Mesothelial cell of epicardium (in vitro differentiated cells): ENCODE measurements around the gene SCFD2. TPM values are rescaled to one million over a fixed set of nuclear protein-coding genes. Genes with fewer than 3 reads are reported as not detected.

Experiments used
- DNase-seq, 2 experiments: peaks; one replicate each; pipeline ENCODE4 v3.0.0; 2021; ENCODE audit warnings: low spot score in 2 of 2; ENCODE audit not compliant: unreplicated experiment in 2 of 2
- H3K27ac Mint-ChIP-seq: 2 replicates; pipeline ENCODE4 v1.8.0; 2021; ENCODE audit warnings: mixed read lengths
- H3K27me3 Mint-ChIP-seq: 2 replicates; pipeline ENCODE4 v1.8.0; 2021; ENCODE audit warnings: low read depth, mixed read lengths
- H3K36me3 Mint-ChIP-seq: 2 replicates; pipeline ENCODE4 v1.8.0; 2021; ENCODE audit warnings: mixed read lengths
- H3K4me1 Mint-ChIP-seq: 2 replicates; pipeline ENCODE4 v1.8.0; 2021; ENCODE audit warnings: mixed read lengths
- H3K4me3 Mint-ChIP-seq: 2 replicates; pipeline ENCODE4 v1.8.0; 2021; ENCODE audit warnings: mild to moderate bottlenecking, moderate library complexity, mixed read lengths
- H3K9me3 Mint-ChIP-seq: 2 replicates; pipeline ENCODE4 v1.8.0; 2021; ENCODE audit warnings: mixed read lengths
- total RNA-seq: library from RNA; stranded (reverse); gene quantifications from 3 replicates; pipeline ENCODE4 v1.2.1, GENCODE V29; 2021
- TF ChIP-seq, protein P1 (sequence below): fragments of 200-600 bp; sonication (generic); IDR thresholded peaks from one replicate; pipeline ENCODE4 v1.5.0; 2021; ENCODE audit warnings: antibody characterized with exemption; ENCODE audit not compliant: unreplicated experiment

The SCFD2 gene
- total RNA-seq, 1 donor from 2014 or later: 15.6 TPM

DNA sequence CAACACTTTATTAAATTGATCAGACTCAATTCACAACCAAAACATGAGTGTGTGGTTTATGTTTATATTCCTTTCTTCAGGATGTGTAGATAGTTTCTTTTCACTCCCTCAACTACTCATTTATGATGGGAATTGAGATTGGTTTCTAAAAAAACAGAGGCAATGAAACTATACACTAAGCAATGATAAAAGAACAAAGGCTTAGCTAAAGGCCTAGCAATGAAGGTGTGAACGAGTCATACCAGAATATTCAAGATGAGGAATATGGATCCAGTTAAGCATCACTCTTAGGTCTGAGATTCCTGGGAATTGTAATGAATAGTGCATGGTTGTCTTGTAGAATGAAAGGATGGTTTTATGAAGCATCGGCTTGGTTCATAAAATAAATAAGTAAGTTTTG is 521.3 kb downstream of the SCFD2 start:
- TF ChIP-seq, protein P1, sequence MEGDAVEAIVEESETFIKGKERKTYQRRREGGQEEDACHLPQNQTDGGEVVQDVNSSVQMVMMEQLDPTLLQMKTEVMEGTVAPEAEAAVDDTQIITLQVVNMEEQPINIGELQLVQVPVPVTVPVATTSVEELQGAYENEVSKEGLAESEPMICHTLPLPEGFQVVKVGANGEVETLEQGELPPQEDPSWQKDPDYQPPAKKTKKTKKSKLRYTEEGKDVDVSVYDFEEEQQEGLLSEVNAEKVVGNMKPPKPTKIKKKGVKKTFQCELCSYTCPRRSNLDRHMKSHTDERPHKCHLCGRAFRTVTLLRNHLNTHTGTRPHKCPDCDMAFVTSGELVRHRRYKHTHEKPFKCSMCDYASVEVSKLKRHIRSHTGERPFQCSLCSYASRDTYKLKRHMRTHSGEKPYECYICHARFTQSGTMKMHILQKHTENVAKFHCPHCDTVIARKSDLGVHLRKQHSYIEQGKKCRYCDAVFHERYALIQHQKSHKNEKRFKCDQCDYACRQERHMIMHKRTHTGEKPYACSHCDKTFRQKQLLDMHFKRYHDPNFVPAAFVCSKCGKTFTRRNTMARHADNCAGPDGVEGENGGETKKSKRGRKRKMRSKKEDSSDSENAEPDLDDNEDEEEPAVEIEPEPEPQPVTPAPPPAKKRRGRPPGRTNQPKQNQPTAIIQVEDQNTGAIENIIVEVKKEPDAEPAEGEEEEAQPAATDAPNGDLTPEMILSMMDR: no peak
- Mint-ChIP-seq H3K27ac (no peak overlapping the region), H3K36me3 (no peaks in the 10 kb centered on the region), H3K9me3 (no peaks in the 10 kb centered on the region), H3K27me3 (no peaks in the 10 kb centered on the region), H3K4me3 (no peak overlapping the region), H3K4me1 (peaks cover 44% of the 10 kb centered on the region)
- no peak for DNase-seq

- peaks cover 51% of the 10 kb centered on the region for H3K4me1 Mint-ChIP-seq
These were observed 521.9 kb downstream of the SCFD2 start for GRCh38 chr4:52843958-52844357.

GRCh38 chr4:52843351-52843750 is 522.5 kb downstream of the SCFD2 start:
- no peak for DNase-seq
- Mint-ChIP-seq H3K27ac (peak overlapping the region; percentile 47), H3K4me1 (peaks cover 57% of the 10 kb centered on the region), H3K36me3 (no peaks in the 10 kb centered on the region), H3K9me3 (no peaks in the 10 kb centered on the region), H3K27me3 (no peaks in the 10 kb centered on the region), H3K4me3 (no peak overlapping the region)
- TF ChIP-seq, protein P1: no peak

More at GRCh38 chr4:52843958-52844357, 521.9 kb downstream of the SCFD2 start:
- H3K36me3 Mint-ChIP-seq: no peaks in the 10 kb centered on the region
- DNase-seq: no peak
- no peak overlapping the region for H3K27ac Mint-ChIP-seq
- H3K4me3 Mint-ChIP-seq: no peak overlapping the region
- H3K27me3 Mint-ChIP-seq: no peaks in the 10 kb centered on the region
- TF ChIP-seq, protein P1: no peak
- no peaks in the 10 kb centered on the region for H3K9me3 Mint-ChIP-seq

GRCh38 chr4:52842792-52843191 is 523.1 kb downstream of the SCFD2 start:
- H3K9me3 Mint-ChIP-seq: no peaks in the 10 kb centered on the region
- peak overlapping the region; percentile 47 for H3K27ac Mint-ChIP-seq
- no peaks in the 10 kb centered on the region for H3K36me3 Mint-ChIP-seq
- no peak for DNase-seq
- H3K4me3 Mint-ChIP-seq: no peak overlapping the region
- no peaks in the 10 kb centered on the region for H3K27me3 Mint-ChIP-seq
- peaks cover 58% of the 10 kb centered on the region for H3K4me1 Mint-ChIP-seq
- TF ChIP-seq, protein P1: no peak

DNA sequence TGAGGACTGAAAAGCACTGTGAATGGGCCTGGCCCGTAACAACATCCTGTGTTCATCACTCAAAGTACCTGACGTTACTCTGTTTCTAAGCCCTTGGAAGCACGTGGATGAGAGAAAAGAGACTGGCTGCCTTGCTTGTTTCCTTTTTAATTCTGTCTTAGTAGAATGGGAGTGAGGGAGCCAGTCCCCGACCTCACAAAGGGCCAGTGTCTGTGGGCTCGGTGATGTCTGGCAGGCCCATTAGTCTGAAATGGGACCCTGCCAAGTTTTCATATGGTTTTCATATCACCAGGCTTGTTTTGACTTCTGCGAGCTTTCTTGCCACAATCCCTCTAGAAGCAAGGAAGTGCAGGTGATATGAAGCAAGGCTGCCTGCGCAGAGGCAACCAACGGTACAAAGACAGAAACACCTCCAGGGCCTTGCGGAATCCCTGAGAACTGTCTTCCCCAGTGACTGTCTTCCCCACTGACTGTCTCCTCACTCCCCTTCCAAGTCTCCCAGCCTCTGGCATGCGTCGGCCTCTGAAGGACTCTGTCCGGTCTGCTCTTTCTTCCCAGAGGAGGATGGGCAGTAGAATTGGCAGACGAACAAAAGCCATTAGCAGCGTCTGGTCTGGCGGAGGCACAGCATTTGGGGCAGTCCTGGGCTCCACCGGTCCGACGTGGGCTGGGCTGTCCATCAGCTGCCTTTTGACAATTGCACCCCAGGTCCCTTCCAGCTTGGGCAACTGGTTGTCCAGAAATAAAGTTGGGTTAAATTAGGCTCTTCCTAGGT is 524.0 kb downstream of the SCFD2 start:
- H3K27me3 Mint-ChIP-seq: no peaks in the 10 kb centered on the region
- TF ChIP-seq, protein P1: no peak
- no peaks in the 10 kb centered on the region for H3K36me3 Mint-ChIP-seq
- no peaks in the 10 kb centered on the region for H3K9me3 Mint-ChIP-seq
- H3K4me1 Mint-ChIP-seq: peaks cover 63% of the 10 kb centered on the region
- no peak for DNase-seq
- peak overlapping the region; percentile 85 for H3K27ac Mint-ChIP-seq
- H3K4me3 Mint-ChIP-seq: no peak overlapping the region
